Measurements from ENCODE around the gene ADCK1.
"Not testable (repeated sequence)": the region's sequence is repeated elsewhere in the genome, so short reads cannot be mapped to it uniquely, and the experiment has no call there.

Gene ADCK1

GRCh38 chr14:77882098-77882497 is 82.2 kb downstream of the ADCK1 start:
- POLR2A ChIA-PET, result no interaction called here
- no peak for TF ChIP-seq NFRKB (IDR thresholded peaks at IDR 0.05)
- no peak for TF ChIP-seq LEF1 (IDR thresholded peaks at IDR 0.05; ENCODE audit: borderline replicate concordance)
- no peak for TF ChIP-seq ZNF384 (IDR thresholded peaks at IDR 0.05)
- TF ChIP-seq SUZ12 (IDR thresholded peaks at IDR 0.05), result no peak
- TF ChIP-seq TARDBP (IDR thresholded peaks at IDR 0.05), result no peak
- no peak for TF ChIP-seq FOXM1 (IDR thresholded peaks at IDR 0.05; ENCODE audit: borderline replicate concordance)
- no peak for TF ChIP-seq FOXA1 (IDR thresholded peaks at IDR 0.05)

DNA sequence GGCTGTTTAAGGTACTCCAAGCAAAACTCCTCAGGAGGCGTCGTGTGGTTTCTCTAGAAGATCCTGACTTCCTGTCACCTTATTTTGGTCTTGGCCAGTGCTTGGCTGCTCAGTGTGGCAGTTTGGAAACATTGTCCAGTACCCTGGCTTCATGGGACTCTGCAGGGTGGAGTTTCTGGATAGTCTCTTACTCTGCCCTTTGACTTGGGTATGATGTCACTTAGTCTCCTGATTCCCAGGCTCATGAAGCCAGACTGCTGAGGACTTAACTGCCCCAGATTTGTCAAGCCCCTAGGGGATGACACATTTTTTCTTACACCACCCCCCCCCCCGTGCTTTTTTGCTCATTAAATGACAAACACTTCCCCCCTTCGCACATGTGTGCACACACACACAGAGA is 82.7 kb downstream of the ADCK1 start:
- no peak for DNase-seq (ENCODE audit: extremely low spot score)
- POLR2A ChIA-PET, result no interaction called here
- CTCF ChIA-PET, result no interaction called here
- no peak for TF ChIP-seq SUZ12 (IDR thresholded peaks at IDR 0.05)
- no peak for TF ChIP-seq LEF1 (IDR thresholded peaks at IDR 0.05; ENCODE audit: borderline replicate concordance)

More at GRCh38 chr14:77882098-77882497, 82.2 kb downstream of the ADCK1 start:
- DNase-seq (ENCODE audit: extremely low spot score), result no peak
- CTCF ChIA-PET, result no interaction called here

DNA sequence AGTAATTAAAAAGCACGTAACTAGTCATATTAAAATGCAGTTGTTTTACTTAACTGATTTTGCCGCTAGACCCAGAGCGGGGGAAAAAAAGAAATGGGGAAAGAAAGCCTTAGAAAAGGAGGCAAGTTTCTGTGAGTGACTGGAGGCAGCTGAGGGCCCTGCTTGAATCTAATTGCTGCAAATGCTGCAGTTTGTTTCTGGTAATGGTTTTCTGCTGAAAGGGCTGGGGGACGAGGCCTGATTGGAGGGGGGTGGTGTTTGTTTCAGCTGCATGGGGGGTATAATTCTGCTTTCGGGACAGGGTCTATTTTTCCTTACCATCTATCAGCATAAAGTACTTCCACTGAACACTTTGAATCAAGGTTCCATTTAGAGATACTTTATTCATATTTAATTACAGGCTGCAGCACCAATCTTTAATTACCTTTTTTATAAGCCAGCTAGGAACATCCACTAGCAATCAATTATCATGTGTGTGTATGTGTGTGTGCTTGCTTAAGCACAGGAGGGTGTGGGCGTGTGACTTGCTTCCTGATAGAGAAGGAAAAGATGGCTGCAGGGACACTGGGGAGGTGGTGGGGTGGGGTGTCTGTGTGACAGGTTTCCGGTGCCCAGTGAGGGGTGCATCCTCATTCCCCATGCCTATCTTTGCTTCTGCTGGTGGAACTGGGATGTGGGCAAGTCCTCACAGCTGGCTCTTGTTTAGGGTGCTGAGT is 83.4 kb downstream of the ADCK1 start:
- TF ChIP-seq L3MBTL2 (conservative IDR thresholded peaks at IDR 0.05) (no peak), FOXK2 (IDR thresholded peaks at IDR 0.05) (no peak), ZNF384 (IDR thresholded peaks at IDR 0.05) (no peak), BHLHE40 (IDR thresholded peaks at IDR 0.05; ENCODE audit: borderline replicate concordance) (no peak), LEF1 (IDR thresholded peaks at IDR 0.05; ENCODE audit: borderline replicate concordance) (no peak), FOXM1 (IDR thresholded peaks at IDR 0.05; ENCODE audit: borderline replicate concordance) (no peak), FOXA1 (IDR thresholded peaks at IDR 0.05) (no peak), ELF4 (IDR thresholded peaks at IDR 0.05) (no peak), NFRKB (IDR thresholded peaks at IDR 0.05) (no peak), SP1 (IDR thresholded peaks at IDR 0.05) (no peak), CTBP1 (IDR thresholded peaks at IDR 0.05; ENCODE audit: borderline replicate concordance) (no peak), ARNT (IDR thresholded peaks at IDR 0.05) (no peak), TARDBP (IDR thresholded peaks at IDR 0.05) (no peak), PKNOX1 (IDR thresholded peaks at IDR 0.05) (no peak), SUZ12 (IDR thresholded peaks at IDR 0.05) (no peak)
- ChIA-PET CTCF (no interaction called here), POLR2A (no interaction called here)
- DNase-seq (ENCODE audit: extremely low spot score), result no peak

DNA sequence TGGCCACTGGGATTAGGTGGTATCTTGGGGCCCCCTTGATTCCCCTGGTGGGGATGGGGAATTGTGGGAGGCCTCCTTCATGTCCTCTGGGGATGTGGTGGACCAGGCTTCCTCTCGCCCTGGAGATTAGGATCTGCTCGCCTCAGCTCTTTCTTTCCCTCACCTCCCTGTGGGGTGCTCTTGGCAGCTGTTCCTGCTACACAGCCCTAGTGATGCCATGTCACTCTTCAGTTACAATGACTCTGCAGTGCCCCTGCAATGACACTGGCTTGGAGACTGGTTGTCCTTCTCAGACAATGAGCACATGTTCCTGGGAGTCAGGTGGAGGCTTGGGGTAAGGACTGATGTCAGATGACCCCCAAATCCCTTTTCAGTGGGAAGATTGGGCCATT is 83.9 kb downstream of the ADCK1 start:
- CTCF ChIA-PET, result no interaction called here

GRCh38 chr14:77885367-77885766 is 85.5 kb downstream of the ADCK1 start:
- no peak for DNase-seq (ENCODE audit: extremely low spot score)
- peak; percentile 68 for TF ChIP-seq PKNOX1 (IDR thresholded peaks at IDR 0.05)
- no peak for TF ChIP-seq BHLHE40 (IDR thresholded peaks at IDR 0.05; ENCODE audit: borderline replicate concordance)
- CTCF ChIA-PET, result no interaction called here
- POLR2A ChIA-PET, result no interaction called here

More for the DNA sequence above, 83.9 kb downstream of the ADCK1 start:
- TF ChIP-seq CTBP1 (IDR thresholded peaks at IDR 0.05; ENCODE audit: borderline replicate concordance), result no peak
- no peak for TF ChIP-seq ARNT (IDR thresholded peaks at IDR 0.05)
- no peak for TF ChIP-seq SP1 (IDR thresholded peaks at IDR 0.05)
- no peak for TF ChIP-seq SUZ12 (IDR thresholded peaks at IDR 0.05)
- TF ChIP-seq BHLHE40 (IDR thresholded peaks at IDR 0.05; ENCODE audit: borderline replicate concordance), result no peak
- no peak for TF ChIP-seq TARDBP (IDR thresholded peaks at IDR 0.05)
- no peak for TF ChIP-seq ELF4 (IDR thresholded peaks at IDR 0.05)
- TF ChIP-seq PKNOX1 (IDR thresholded peaks at IDR 0.05), result no peak
- no peak for TF ChIP-seq FOXK2 (IDR thresholded peaks at IDR 0.05)
- TF ChIP-seq NFRKB (IDR thresholded peaks at IDR 0.05), result no peak
- TF ChIP-seq FOXM1 (IDR thresholded peaks at IDR 0.05; ENCODE audit: borderline replicate concordance), result no peak
- TF ChIP-seq LEF1 (IDR thresholded peaks at IDR 0.05; ENCODE audit: borderline replicate concordance), result no peak
- no peak for TF ChIP-seq FOXA1 (IDR thresholded peaks at IDR 0.05)
- TF ChIP-seq L3MBTL2 (conservative IDR thresholded peaks at IDR 0.05), result no peak
- TF ChIP-seq HDGF (IDR thresholded peaks at IDR 0.05; ENCODE audit: borderline replicate concordance), result no peak
- no peak for TF ChIP-seq ZNF384 (IDR thresholded peaks at IDR 0.05)
- no peak for DNase-seq (ENCODE audit: extremely low spot score)
- POLR2A ChIA-PET, result no interaction called here

- TF ChIP-seq ARNT (IDR thresholded peaks at IDR 0.05), result no peak
- TF ChIP-seq HDGF (IDR thresholded peaks at IDR 0.05; ENCODE audit: borderline replicate concordance), result no peak
- ChIA-PET POLR2A (no interaction called here), CTCF (no interaction called here)
- DNase-seq (ENCODE audit: extremely low spot score), result no peak
Measured at GRCh38 chr14:77886010-77886409, 86.1 kb downstream of the ADCK1 start.

DNA sequence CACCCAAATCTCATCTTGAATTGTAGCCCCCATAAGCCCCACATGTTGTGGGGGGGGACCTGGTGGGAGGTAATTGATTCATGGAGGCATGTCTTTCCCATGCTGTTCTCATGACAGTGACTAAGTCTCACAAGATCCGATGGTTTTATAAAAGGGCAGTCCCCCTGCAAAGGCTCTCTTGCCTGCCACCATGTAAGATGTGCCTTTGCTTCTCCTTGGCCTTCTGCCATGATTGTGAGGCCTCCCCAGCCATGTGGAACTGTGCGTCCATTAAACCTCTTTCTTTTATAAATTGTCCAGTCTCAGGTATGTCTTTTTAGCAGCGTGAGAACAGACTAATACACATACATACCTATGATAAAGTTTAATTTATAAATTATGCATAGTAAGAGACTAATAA is 89.0 kb downstream of the ADCK1 start:
- POLR2A ChIA-PET; DNase-seq (ENCODE audit: extremely low spot score); CTCF ChIA-PET: not testable (repeated sequence)

Measured in HEK293T (cell line).